ENCODE results near the gene FRMD8.
"Not testable (repeated sequence)": the region's sequence is repeated elsewhere in the genome, so short reads cannot be mapped to it uniquely, and the experiment has no call there.

Gene FRMD8

DNA sequence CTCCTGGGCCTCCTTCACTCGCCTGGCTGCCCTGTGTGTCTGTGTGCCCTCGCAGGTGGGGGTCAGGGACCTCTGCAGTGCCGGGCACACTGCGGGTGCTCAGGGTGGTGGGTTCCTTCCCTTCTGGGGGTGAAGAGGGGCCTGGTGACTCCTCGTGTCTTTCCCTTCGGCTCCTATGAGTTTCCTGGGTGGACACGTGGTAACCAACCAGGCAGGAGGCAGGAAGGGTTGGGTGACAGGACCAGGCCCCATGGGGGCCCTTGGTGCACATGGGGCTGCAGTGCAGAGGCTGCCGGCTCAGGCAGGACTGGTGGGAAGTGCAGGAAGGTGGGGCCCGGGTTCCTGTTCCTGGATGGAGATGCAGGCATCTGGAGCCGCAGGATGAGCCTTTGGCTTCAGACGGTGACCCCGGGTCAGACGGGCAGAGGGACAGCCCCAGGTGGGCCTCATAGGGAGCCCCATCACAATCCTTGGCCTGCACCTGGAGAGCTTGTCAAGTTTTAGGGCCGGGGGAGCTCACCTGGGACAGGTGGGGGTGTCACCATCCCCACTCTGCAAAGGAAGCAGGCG lies 9.6 kb downstream of the FRMD8 start:
- DNase-seq, result no peak

DNA sequence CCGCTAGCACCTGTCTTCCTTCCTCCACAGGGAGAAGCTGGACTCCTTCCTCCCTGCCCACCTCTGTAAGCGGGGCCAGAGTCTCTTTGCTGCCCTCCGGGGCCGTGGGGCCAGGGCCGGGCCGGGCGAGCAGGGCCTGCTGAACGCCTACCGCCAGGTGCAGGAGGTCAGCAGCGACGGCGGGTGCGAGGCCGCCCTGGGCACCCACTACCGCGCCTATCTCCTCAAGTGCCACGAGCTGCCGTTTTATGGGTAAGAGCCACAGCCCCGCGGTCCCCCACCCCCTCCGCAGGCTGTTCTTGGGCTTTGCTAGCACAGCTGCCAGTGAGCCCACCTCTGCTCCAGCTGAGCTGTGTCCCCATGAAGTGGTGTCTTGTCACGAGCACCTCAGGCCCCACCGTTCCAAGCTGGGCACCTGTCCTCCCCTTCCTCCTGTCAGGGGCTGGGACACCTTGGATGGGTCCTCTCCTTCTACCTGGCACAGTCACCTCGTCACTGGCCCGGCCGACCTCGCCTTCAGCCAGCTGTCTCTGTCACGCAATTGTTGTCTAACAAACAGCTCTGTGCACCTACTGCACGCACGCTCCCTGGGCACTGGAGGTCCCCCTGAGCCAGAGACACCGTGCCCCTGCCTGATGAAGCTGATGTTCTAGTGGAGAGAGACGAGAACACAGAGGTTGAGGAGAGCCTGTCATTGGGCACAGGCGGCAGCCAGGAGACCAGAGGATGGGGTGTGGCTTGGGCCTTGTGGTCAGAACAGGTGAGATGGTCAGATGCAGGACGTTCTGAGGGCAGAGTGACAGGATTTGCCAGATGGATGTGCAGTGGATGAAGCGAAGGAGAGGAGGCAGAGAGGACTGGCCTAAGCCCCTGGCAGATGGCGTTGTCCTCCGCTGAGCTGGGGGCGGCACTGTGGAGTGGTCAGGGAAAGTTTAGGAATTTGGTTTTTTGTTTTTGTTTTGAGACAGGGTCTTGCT lies 10.6 kb downstream of the FRMD8 start:
- no peak for DNase-seq

DNA sequence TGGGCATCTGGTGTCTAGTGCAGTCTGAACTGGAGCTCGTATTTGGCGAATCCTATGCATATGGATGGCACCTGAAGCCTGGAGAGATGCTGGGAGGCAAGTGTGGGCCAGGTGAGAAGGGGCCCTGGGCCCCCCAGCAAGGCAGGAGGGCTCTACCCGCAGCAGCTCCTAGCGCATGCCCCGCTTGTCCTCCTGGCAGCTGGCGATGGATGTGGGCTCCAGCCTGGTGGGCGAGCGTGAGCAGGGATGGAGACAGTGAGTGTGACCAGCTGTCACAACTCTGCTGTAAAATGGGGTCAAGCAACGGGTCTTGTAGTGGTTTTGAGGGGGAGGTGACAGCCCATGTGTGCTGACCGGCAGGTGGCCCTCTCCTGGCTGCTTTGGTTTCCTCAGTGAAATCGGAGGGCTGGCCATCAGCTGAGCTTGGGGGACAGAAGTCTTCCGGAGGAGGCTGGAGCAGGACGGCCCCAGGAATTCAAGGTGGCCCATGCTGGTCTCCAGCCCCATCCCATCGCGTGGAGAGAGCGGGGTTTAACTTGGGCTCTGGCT lies 12.0 kb downstream of the FRMD8 start:
- DNase-seq, result no peak

DNA sequence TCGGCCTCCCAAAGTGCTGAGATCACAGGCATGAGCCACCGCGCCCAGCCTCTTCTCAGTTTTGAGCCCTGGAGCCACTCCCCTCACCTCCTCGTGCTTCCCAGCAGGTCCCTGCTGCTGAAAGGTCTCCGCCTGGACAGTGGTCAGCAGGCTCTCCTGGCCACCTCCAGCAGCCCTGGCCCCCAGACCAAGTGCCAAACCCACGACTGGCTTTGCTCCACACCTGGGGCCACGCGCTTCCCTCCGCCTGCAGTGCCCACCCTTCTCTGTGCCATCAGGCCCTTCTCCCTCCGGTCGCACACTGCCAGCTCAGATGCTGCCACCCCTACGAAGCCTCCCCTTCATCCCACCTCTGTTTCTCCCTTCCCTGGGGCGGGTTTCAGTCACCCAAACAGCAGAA lies 12.8 kb downstream of the FRMD8 start:
- no peak for DNase-seq

DNA sequence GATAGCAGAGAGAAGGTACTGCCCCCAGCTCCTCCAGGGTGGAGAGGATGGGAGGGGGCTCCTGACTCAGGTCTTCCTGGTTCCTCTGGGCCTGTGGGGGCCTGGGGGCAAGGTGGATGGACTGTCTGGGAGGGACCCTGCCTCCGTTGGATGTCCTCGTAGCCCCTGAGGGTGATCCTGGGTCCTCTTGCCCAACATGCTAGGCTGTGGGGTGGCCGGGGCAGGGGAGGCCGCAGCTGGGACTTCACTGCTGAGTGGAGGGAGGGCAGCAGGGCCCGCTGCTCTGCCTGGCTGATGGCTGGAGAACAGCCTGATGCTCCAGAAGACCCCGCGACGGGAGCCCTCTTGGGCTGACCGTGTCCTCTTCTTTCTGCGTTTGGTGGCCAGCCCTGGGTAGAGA lies 13.4 kb downstream of the FRMD8 start:
- DNase-seq, result no peak

DNA sequence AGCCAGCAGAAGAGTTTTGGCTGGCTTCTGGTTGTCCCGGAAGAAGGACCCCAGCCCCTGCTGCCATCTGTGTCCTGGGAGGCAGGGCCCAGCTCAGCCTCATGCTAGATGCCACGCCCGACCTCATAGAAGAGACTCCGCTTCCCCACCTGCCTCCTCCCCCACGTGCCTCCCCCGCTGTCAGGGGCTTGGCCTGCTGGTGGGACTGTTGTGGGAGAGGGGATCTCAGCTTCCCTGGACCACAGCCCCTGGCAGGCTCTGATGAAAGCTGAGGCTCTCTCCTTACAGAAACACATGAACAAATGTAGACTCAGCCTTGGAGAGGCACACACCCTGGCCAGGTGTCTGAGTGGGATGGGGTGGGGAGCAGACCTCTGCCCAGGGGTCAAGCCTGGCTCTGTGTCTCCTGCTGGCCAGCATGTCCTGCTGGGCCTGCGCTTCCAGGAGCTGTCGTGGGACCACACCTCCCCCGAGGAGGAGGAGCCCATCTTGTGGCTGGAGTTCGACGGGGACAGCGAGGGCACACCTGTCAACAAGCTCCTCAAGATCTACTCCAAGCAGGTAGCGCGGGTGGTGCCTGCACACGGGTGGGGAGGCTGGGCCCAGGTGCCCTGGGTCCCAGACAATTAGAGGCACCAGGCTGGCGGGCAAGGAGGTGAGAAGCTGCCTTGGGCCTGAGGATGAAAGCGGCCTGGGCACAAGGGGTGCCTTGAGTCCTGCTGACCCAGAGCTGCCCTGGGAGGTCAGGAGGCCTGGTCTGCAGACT lies 14.1 kb downstream of the FRMD8 start:
- no peak for DNase-seq

DNA sequence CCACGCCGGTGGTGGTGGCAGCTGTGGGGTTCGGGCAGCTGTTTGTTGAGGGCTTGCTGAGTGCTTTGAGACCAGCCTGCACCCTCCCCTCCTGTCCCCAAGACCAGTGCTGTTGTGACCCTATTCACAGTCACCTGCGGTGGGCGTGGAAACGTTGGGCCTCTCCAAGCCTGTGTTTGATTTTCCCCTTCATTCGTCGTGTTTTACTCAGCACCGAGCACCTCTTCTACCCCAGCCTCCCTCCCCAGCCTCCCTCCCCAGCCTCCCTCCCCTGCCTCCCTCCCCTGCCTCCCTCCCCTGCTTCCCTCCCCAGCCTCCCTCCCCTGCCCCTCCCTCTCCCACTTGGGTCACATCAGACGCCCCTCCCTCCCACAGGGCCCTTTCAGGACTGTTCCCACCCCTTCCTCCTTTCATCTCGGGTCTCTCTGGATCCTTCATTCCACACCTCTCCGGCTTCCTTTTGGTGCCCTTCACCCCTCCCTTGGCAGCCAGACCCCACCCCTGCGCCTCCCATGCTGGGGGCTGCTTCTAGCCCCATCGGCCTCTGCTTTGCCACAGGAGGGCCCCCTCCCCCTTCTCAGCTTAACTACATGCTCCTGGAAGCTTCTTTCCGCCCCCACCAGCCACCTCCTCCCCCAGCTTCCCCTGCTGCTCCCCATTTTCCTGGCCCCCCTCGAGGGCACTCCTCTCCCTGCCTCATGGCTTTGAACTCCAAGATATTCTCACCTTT lies 14.8 kb downstream of the FRMD8 start:
- DNase-seq, result no peak

DNA sequence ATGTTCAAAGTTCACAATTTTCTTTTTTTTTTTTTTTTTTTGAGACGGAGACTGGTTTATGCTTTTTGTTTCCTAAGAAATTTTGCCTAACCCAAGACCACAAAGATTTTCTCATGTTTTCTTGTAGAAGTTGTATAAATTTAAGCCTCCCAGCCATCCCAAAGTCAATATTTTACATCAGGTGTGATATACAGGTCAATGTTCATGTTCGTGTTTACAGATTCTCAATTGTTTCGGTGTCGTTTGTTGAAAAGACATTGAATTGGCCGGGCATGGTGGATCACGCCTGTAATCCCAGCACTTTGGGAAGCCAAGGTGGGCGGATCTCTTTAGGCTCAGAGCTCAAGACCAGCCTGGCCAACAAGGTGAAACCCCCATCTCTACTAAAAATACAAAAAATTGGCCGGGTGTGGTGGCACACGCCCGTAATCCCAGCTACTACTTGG lies 15.4 kb downstream of the FRMD8 start:
- no peak for DNase-seq

DNA sequence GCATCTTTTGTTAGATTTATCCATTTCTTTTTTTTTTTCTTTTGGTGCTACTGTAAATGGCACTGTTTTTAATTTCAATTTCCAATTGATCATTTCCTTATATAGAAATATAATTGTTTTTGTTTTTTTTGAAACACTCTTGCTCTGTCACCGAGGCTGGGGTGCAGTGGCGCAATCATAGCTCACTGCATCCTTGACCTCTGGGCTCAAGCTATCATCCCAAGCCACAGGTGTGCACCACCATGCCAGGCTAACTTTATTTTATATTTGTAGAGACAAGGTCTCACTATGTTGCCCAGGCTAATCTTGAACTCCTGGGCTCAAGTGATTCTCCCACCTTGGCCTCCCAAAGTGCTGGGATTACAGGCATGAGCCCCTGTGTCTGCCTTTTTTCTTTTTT lies 16.4 kb downstream of the FRMD8 start:
- DNase-seq, result no peak

DNA sequence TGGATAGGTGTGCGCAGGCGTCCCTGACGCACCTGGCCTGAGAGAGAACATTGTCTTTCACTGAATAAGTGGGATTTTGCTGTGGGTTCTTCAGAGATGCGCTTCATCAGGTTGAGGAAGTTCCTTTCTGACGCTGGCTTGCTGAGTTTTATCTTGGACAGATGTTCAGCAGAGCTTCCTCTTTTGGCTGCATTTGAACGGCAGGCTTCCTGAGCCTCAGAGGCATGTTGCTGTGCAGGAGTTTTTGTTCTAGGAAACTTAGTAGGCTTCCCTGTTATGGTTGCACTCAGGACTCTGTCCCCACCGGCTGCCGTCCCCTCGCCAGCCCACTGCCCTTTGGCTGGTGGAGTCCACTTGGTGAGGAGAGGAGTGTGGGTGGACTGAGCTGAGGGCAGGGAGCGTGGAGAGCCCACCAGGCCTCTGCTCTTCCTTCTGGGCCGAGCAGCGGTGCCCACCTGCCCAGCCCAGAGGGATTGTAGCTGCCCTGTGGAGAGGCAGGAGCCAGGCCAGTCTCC lies 17.2 kb downstream of the FRMD8 start:
- peak; percentile 5 to 89 for DNase-seq

DNA sequence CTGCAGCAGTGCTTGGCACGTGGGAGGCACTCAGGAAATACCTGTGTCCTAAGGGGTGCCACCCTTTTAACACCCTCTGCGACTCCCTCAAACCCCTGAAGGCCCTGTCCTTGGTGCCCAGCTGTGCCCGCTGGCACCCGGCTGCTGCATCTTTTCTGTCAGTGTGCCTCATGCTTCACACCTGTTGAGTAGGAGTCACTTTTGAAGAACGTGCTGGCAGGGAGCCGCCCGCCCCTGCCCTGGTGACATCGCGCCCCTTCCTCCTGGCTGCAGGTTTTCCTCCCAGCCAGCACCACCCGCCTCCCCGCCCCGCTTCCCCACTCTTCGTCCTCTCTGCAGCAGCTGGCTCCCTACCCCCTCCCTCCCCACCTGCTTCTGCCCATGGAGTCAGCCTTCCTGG lies 17.8 kb downstream of the FRMD8 start:
- DNase-seq, result no peak

DNA sequence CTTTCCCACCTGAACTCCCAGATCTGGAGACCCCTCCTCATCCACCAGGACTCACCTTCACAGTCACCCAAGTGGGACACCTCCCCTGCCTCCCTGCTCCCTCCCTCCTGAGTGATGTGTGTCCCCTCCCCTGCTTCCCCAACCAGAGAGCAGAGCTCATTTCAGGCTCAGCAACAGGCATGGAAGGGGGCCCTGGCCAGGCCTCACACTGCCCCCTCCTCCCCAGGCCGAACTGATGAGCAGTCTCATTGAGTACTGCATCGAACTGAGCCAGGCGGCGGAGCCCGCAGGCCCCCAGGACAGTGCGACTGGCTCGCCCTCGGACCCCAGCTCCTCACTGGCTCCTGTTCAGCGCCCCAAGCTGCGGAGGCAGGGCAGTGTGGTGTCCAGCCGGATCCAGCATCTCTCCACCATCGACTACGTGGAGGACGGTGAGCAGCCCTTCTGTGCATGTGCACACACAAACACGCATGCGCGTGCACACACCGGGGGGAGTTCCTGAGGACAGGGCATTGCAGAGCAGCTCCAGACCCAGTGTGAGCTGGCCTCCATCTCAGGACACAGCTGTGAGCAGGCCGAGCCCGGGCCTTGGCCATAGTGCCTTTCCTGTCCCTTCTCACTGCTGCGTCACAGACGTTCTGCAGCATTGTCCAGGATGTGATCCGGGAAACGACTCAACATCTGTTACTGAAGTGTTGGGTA lies 18.4 kb downstream of the FRMD8 start:
- no peak for DNase-seq

DNA sequence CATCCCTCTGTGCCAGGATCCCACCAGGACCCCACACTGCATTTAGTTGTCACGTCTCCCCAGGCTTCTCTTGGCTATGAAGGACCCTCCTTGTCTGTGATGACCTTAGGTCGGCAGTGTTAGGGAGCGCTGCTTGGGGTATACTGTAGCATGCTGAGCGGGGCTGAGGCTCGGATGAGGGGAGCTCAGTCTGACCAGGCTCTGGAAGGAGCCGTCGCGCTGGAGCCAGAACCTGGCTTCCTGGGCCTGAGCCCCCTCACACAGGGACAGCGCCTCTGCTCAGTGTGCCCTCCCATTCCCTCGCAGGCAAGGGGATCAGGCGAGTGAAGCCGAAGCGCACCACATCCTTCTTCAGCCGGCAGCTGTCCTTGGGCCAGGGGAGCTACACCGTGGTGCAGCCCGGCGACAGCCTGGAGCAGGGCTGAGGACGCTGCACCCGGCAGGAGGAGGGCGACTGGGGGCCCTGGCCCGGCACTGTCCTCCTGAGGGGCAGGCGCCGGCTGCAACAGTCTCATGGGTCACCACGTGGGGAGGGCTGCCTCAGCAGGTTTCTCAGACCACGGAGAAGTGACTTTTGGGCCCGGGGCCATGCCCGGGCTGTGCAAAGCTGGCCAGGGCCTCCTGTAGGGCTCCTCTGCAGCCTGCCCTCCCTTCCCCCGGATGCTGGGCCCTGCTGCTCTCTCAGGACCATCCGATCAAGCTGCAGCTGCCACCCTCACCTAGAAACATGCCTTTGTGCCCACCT lies 24.7 kb downstream of the FRMD8 start:
- no peak for DNase-seq

DNA sequence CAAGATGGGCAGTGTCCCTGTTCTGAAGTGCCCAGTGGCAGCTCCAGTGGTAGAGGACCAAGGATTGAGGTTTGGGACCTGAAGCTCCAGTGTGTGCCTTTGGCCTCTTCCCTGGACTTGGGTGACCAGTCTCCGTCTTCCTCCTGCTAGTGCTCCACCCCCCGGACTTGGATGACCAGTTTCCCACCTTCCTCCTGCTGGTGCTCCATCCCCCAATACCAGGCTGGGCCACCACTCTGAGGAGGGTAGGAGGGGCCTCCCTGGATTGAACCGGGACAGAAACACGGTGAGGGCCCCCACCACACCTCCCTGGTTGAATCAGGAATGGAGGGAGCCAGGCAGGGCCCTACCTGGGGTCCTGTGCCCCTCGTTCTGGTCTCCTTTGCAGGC lies 25.2 kb downstream of the FRMD8 start:
- no peak for DNase-seq

DNA sequence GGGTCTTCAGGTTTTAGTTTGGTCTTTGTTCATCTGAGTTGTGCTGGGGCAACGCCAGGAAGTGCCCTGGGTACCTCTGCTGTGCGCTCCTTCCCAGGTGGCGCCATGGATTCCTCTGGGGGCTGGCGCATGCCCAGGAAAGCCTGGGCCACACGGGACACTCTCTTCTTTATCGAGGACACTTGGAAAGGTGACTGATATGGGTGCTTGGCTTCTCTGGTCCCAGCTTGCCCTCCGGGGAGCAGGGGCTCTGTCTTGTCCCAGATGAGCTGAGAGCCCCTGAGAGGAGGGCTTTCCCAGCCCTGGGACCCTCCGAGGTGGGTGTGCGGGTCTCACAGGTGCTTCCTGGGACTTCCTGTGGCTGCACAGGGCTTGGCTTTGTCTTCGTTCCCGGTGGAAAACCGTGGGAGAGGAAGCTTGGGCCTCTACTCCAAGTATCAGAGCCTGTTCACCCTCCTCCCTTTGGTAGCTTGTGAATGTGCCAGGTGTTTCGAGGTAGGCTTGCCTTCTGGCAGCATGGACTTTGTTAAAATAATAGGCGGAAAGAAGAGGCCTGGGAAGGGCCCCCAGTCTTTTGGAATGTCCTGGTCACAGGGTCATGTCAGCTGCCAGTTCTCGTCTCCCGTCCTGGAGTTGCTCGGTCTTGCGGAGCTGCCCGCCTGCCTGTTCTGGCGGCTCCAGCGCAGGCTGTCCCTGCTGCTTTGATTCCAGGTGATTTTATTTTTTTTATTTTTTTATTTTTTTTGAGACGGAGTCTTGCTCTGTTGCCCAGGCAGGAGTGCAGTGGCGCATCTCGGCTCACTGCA lies 26.0 kb downstream of the FRMD8 start:
- no peak for DNase-seq

DNA sequence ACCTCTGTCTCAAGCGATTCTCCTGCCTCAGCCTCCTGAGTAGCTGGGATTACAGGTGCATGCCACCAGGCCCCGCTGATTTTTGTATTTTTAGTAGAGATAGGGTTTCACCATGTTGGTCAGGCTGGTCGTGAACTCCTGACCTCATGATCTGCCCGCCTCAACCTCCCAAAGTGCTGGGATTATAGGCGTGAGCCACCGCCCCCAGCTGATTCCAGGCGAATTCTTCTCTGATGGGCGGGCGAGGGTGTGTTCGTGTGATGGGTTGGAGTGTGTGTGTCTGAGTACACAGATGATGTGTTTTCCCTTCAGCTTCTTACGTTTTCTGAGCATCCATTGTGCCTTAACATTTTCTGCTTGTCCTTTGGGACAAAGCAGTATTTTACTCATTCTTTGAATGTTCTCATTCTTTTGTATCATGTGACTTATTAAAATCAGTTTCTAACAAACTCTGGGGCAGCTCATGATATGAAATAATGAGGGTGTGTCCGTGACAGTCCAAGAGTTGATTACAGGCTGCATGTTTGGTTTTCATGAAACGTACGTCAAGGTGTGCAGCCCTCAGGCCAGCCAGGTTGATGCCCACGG lies 26.7 kb downstream of the FRMD8 start:
- DNase-seq, result not testable (repeated sequence)

DNA sequence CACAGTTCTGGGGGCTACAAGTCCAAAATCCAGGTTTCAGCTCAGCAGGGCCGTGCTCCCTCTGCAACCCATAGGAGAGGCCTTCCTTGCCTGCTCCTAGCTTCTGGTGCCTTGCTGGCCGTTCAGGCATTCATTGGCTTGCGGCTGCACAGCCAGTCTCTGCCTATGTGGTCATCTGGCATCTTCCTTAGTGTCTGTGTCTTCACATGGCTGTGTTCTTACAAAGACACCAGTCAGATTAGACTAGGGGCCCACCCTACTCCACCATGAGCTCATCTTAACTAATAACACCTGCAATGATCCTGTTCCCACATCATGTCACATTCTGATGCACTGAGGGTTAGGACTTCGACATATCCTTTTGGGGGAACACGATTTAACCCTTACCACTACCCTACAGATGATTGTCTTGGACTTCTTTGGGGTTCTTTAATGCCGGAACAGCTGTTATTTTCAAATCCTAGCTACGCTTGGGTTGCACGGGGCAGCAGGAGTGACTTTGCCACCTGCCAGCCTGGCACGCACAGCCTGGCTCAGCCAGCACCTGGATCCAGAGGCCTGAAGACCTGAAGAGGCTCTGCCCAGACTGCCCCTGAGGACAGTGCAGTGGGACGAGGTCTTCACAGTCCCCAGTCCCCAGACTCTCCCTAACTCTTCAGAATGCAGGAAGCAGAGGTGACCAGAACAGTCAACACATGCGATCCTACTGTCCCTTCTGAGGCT lies 28.5 kb downstream of the FRMD8 start:
- DNase-seq, result no peak

DNA sequence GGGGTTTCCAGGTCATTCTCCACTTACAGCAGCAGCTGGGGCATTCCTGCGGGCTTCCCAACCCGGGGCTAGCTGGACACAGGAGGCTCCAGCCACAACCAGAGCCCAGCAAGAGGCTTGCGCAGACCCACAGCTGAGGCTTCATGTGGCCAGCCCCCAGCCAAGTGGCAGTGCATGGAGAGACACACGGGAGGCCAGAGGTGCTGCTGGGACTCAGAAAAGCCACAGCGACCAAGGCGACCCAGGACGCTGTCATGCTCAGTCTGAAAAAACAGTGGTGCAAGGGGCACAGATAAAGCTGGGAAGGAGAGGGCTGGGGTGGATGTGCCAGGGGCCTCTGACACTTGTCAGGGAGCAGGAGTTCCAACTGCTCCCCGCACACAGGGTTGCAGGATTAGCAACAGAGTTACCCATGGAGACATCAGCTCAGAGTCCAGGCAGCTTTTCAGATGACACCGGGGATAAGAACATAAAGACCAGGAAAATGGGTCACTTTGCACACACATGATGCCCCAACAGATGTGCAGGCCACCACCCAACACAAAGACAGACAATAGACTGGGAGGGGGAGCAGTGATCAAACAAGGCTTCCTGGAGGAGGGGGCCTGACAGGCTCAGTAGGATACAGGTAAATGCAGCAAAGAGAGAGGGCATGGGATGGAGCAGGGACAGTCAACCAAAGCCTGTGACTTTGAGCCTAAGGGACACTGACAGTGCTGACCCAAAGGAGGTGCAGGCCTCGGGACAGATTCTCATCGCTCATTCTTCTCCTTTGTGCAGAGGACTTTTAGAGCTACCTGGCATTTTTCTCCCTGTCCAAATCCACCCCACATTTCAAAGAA lies 29.3 kb downstream of the FRMD8 start:
- DNase-seq, result no peak
